Tibial artery (tissue), 4 donors: ENCODE results near the gene GLOD4.

Experiments
- DNase-seq, 2 donors: peaks; one replicate each; pipeline ENCODE4 v3.0.0-alpha.2; 2019
- H3K27ac ChIP-seq, 2 donors: fragments of 200-600 bp; sonication (generic) in 1 of 2; 1 replicate in 1 of 2; 2 replicates in 1 of 2; pipeline ENCODE4 v1.5.1; 2018 to 2019; ENCODE audit warnings: mild to moderate bottlenecking in 1 of 2
- H3K27me3 ChIP-seq, 2 donors: fragments of 200-600 bp; sonication (generic) in 1 of 2; one replicate each; pipeline versions ENCODE4 v1.5.1 to v1.6.0; 2016 to 2019
- H3K36me3 ChIP-seq, 3 donors: fragments of 200-600 bp; sonication (generic) in 2 of 3; one replicate each; pipeline ENCODE4 v1.5.1; 2016 to 2019; ENCODE audit warnings: mild to moderate bottlenecking in 2 of 3
- H3K4me1 ChIP-seq, 4 donors: fragments of 200-600 bp; sonication (generic) in 2 of 4; 1 replicate in 3 of 4; 2 replicates in 1 of 4; pipeline ENCODE4 v1.5.1; 2016 to 2019
- H3K4me3 ChIP-seq, 2 donors: fragments of 200-600 bp; sonication (generic) in 1 of 2; 1 replicate in 1 of 2; 2 replicates in 1 of 2; pipeline ENCODE4 v1.5.1; 2018 to 2019; ENCODE audit warnings: mild to moderate bottlenecking in 2 of 2
- H3K9me3 ChIP-seq, 3 donors: fragments of 200-600 bp; sonication (generic) in 1 of 3; one replicate each; pipeline ENCODE4 v1.5.1; 2016 to 2019
- intact Hi-C: fragments of 100-400 bp; cut with DNase I; formaldehyde crosslinking; loops from one replicate; pipeline ENCODE4 v1.15.0; 2023; ENCODE audit warnings: low total_unique reads
- TF ChIP-seq, protein P1 (sequence below), 2 experiments: fragments of 200-600 bp in 1 of 2; fragments of 450-650 bp in 1 of 2; IDR thresholded peaks; one replicate each; pipeline ENCODE4 v1.5.1; 2017 to 2019; ENCODE audit warnings: antibody characterized with exemption in 2 of 2, mild to moderate bottlenecking in 1 of 2, moderate library complexity in 1 of 2

Gene GLOD4

DNA sequence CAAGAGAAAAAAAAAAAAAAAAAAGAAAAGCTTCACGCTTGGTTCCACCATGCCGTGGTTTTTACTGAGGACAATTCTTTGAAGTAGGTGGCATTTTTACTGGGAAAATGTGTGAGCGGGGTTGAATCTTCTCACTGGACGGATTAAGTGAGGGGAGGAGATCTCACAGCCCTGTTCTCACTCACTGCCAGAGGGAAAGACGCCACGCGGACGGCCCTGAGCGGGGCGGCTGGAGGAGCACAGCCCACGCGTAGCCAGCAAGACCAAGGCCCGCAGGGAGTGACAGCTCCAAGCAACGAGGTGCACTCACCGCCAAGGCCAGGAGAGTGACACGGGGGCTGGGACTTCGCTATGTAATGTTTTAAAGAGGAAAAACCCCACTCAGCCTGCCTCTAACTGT, 43.1 kb upstream of the GLOD4 start:
- H3K36me3 ChIP-seq = peaks cover 0 to 37% (median 0%) of the 10 kb centered on the region in 3 donors
- H3K27me3 ChIP-seq = no peaks in the 10 kb centered on the region
- no peak overlapping the region for H3K27ac ChIP-seq
- intact Hi-C loops = no loop called here
- H3K4me1 ChIP-seq = no peaks in the 10 kb centered on the region
- H3K9me3 ChIP-seq = no peaks in the 10 kb centered on the region
- H3K4me3 ChIP-seq = no peak overlapping the region
- DNase-seq = no peak
- TF ChIP-seq, protein P1, sequence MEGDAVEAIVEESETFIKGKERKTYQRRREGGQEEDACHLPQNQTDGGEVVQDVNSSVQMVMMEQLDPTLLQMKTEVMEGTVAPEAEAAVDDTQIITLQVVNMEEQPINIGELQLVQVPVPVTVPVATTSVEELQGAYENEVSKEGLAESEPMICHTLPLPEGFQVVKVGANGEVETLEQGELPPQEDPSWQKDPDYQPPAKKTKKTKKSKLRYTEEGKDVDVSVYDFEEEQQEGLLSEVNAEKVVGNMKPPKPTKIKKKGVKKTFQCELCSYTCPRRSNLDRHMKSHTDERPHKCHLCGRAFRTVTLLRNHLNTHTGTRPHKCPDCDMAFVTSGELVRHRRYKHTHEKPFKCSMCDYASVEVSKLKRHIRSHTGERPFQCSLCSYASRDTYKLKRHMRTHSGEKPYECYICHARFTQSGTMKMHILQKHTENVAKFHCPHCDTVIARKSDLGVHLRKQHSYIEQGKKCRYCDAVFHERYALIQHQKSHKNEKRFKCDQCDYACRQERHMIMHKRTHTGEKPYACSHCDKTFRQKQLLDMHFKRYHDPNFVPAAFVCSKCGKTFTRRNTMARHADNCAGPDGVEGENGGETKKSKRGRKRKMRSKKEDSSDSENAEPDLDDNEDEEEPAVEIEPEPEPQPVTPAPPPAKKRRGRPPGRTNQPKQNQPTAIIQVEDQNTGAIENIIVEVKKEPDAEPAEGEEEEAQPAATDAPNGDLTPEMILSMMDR (IDR thresholded peaks at IDR 0.05) = no peak

DNA sequence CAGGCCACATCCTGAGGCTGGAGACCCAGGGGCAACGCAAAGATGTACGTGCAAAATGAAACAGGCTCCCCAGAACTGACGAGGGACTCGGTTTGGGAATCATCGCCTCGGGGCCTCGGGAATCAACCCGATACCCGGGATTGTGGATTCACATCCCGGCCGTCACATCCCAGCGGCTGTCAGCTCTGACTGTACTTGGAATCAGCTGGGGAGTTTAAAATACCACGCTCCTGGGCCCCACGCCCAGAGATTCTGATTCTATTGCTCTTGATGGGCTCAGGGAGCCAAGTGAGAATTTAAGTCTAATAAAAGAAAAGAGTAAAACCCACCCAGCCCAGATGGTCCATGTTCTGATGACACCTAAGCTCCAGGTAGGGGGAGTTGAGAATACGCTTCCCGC, 42.3 kb upstream of the GLOD4 start:
- no peaks in the 10 kb centered on the region for H3K27me3 ChIP-seq
- no peaks in the 10 kb centered on the region for H3K4me1 ChIP-seq
- H3K4me3 ChIP-seq = no peak overlapping the region
- no peaks in the 10 kb centered on the region for H3K9me3 ChIP-seq
- intact Hi-C loops = no loop called here
- TF ChIP-seq, protein P1 (IDR thresholded peaks at IDR 0.05) = no peak
- peaks cover 0 to 40% (median 0%) of the 10 kb centered on the region in 3 donors for H3K36me3 ChIP-seq
- no peak overlapping the region for H3K27ac ChIP-seq
- DNase-seq = no peak

DNA sequence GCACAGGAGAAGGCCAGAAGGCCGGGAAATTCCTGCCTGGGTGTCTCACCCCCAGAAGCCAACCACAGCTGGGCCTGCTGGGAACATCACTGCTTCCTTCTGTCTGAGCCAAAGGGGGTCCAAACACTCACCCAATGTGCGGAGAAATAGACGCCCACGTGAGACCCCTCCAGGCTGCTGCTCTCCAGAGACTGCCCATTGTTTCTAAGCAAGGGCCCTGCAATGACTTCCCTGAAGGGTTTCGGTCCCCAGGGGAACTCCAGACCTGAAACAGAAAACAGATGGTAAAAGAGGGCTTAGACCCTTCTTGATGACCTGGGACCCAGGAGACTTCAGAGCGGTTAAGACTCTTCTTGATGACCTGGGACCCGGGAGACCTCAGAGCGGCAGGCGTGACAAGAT, 41.4 kb upstream of the GLOD4 start:
- no peaks in the 10 kb centered on the region for H3K9me3 ChIP-seq
- peaks cover 0 to 49% (median 0%) of the 10 kb centered on the region in 3 donors for H3K36me3 ChIP-seq
- TF ChIP-seq, protein P1 (IDR thresholded peaks at IDR 0.05) = no peak
- intact Hi-C loops = no loop called here
- H3K27ac ChIP-seq = no peak overlapping the region
- H3K4me3 ChIP-seq = no peak overlapping the region
- H3K4me1 ChIP-seq = no peaks in the 10 kb centered on the region
- no peaks in the 10 kb centered on the region for H3K27me3 ChIP-seq
- no peak for DNase-seq

DNA sequence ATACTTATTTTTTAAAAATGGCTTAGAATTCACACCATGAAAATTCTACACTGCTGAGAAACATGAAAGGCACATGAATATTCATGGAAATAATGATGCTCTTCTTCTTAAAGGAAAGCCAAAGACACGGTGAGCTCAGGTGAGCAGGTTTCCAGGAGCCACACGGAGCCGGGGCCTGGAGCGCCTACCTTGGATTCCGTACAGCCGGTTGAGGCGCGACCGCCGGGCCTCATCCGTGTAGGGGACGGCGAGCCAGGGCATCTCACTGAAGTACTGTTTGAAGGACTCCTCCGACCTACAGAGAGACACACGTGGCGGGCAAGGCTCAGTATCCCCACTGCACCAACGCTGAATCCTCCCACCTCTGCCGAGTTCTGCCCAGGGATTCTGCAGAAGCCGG, 37.2 kb upstream of the GLOD4 start:
- Histone ChIP-seq H3K36me3 (peaks cover 4 to 81% (median 6%) of the 10 kb centered on the region in 3 donors), H3K4me3 (no peak overlapping the region), H3K27me3 (no peaks in the 10 kb centered on the region), H3K9me3 (no peaks in the 10 kb centered on the region), H3K27ac (no peak overlapping the region), H3K4me1 (no peaks in the 10 kb centered on the region)
- DNase-seq = no peak
- intact Hi-C loops = no loop called here
- TF ChIP-seq, protein P1 (IDR thresholded peaks at IDR 0.05) = no peak

GRCh38 chr17:814371-814770, 32.3 kb upstream of the GLOD4 start:
- DNase-seq = no peak
- Histone ChIP-seq H3K36me3 (peaks cover 4 to 63% (median 6%) of the 10 kb centered on the region in 3 donors), H3K27ac (no peak overlapping the region), H3K4me1 (no peaks in the 10 kb centered on the region), H3K9me3 (no peaks in the 10 kb centered on the region), H3K27me3 (no peaks in the 10 kb centered on the region), H3K4me3 (no peak overlapping the region)
- intact Hi-C loops = no loop called here
- TF ChIP-seq, protein P1 (IDR thresholded peaks at IDR 0.05) = no peak

- TF ChIP-seq, protein P1 (IDR thresholded peaks at IDR 0.05) = no peak
- Histone ChIP-seq H3K27ac (no peak overlapping the region), H3K36me3 (peaks cover under 1 to 49% (median 6%) of the 10 kb centered on the region in 3 donors), H3K4me3 (no peak overlapping the region), H3K27me3 (no peaks in the 10 kb centered on the region), H3K4me1 (no peaks in the 10 kb centered on the region), H3K9me3 (no peaks in the 10 kb centered on the region)
- no peak for DNase-seq
- intact Hi-C loops = no loop called here
Measured at GRCh38 chr17:812638-813204, 30.6 kb upstream of the GLOD4 start.
